Left lung (tissue), 10 donors: ENCODE results near the gene CRAMP1. TPM values are rescaled to one million over a fixed set of nuclear protein-coding genes. Genes with fewer than 3 reads are reported as not detected.
A peak's percentile ranks its signal among the peaks of the same experiment; 100 is the strongest.

ENCODE experiments used
- ATAC-seq: fragments of 200-7000 bp; cut with Tn5 transposase; one replicate; pipeline ENCODE4 v1.9.1; 2020; ENCODE audit warnings: moderate library complexity
- DNase-seq, 4 donors: peaks; one replicate each; pipeline ENCODE4 v3.0.0-alpha.2; 2013 to 2020
- H3K27ac ChIP-seq, 2 donors: fragments of 200-600 bp; sonication (generic) in 1 of 2; one replicate each; pipeline versions ENCODE4 v1.5.0 to v1.8.0; 2020 to 2021
- H3K27me3 ChIP-seq, 2 donors: fragments of 200-600 bp; sonication (generic) in 1 of 2; one replicate each; pipeline versions ENCODE4 v1.5.0 to v1.8.0; 2020 to 2021
- H3K36me3 ChIP-seq, 2 donors: fragments of 200-600 bp; sonication (generic) in 1 of 2; one replicate each; pipeline versions ENCODE4 v1.5.0 to v1.8.0; 2020 to 2021
- H3K4me1 ChIP-seq, 2 donors: fragments of 200-600 bp; one replicate each; pipeline ENCODE4 v1.8.0; 2021
- H3K4me3 ChIP-seq, 2 donors: fragments of 200-600 bp; sonication (generic) in 1 of 2; one replicate each; pipeline versions ENCODE4 v1.5.0 to v1.8.0; 2020 to 2021; ENCODE audit warnings: mild to moderate bottlenecking in 1 of 2
- H3K9me3 ChIP-seq, 2 donors: fragments of 200-600 bp; sonication (generic) in 1 of 2; one replicate each; pipeline versions ENCODE4 v1.5.0 to v1.8.0; 2020 to 2021
- CTCF ChIP-seq, 2 donors: fragments of 200-600 bp; sonication (generic) in 1 of 2; IDR thresholded peaks; one replicate each; pipeline versions ENCODE4 v1.5.0 to v1.8.0; 2021; ENCODE audit warnings: antibody characterized with exemption in 2 of 2
- intact Hi-C, 2 donors: fragments of 100-400 bp; cut with DNase I; formaldehyde crosslinking; loops; one replicate each; pipeline versions ENCODE4 v1.11.2 to v1.14.2; 2022
- polyA plus RNA-seq, 6 donors: library from polyadenylated mRNA; unstranded; fragments of 120-200 nt; gene quantifications; one replicate each; pipeline ENCODE4 v1.2.1, GENCODE V29; 2013; ENCODE audit not compliant: insufficient read length in 6 of 6
- total RNA-seq, 2 donors: library from RNA; stranded (reverse); fragmentation: NEBNext Ultra II Directional; extraction: Animal tissue kit (Norgen Biotek cat#: 25700); gene quantifications; one replicate each; pipeline ENCODE4 v1.2.1, GENCODE V29; 2021
- donor health status: DM: no; HTN: yes; CAD: no.
- donor health status: DM: no; HTN: no; CAD: no.

The CRAMP1 gene
- total and polyA plus RNA-seq, 8 donors: 17.3 to 33.0 (median 26.4) TPM

- ATAC-seq: no peak
- Histone ChIP-seq H3K27ac (no peak overlapping the region), H3K36me3 (peaks cover 0 to 97% of the 10 kb centered on the region in 2 donors), H3K4me1 (no peaks in the 10 kb centered on the region), H3K4me3 (no peak overlapping the region), H3K9me3 (no peaks in the 10 kb centered on the region), H3K27me3 (no peaks in the 10 kb centered on the region)
- peak in 1 of 4 donors; percentile 59 for DNase-seq
- TF ChIP-seq CTCF (IDR thresholded peaks at IDR 0.05): no peak
- intact Hi-C loops: no loop called here
Measured at GRCh38 chr16:1665829-1666228, 53.7 kb downstream of the CRAMP1 start.

DNA sequence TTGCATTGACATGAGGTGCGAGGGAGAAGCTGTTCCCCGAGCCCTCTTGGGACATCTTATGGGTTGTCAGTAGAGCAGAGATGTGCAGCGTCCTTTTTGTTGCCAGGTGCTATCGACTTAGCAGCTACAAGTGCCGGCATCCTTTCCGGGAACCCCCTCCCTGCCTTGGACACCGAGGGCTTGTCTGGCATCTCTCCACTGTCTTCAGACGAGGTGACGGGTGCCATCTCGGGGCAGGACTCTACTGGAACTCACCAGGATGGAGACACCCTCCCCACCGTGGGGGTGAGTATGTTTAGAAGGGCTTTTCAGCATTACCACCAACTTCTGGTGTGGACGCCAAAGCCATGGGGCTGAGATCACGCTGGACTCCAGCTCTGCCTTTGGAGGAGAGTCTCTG, 54.2 kb downstream of the CRAMP1 start:
- Histone ChIP-seq H3K4me3 (no peak overlapping the region), H3K27ac (no peak overlapping the region), H3K4me1 (no peaks in the 10 kb centered on the region), H3K9me3 (no peaks in the 10 kb centered on the region), H3K27me3 (no peaks in the 10 kb centered on the region), H3K36me3 (peaks cover 0 to 99% of the 10 kb centered on the region in 2 donors)
- no peak for TF ChIP-seq CTCF (IDR thresholded peaks at IDR 0.05)
- DNase-seq: peak in 1 of 4 donors; percentile 40
- intact Hi-C loops: no loop called here
- no peak for ATAC-seq

GRCh38 chr16:1667271-1667670, 55.1 kb downstream of the CRAMP1 start:
- intact Hi-C loops: no loop called here
- no peak for TF ChIP-seq CTCF (IDR thresholded peaks at IDR 0.05)
- no peak for ATAC-seq
- H3K9me3 ChIP-seq: no peaks in the 10 kb centered on the region
- H3K4me3 ChIP-seq: no peak overlapping the region
- H3K4me1 ChIP-seq: no peaks in the 10 kb centered on the region
- peak in 1 of 4 donors; percentile 10 for DNase-seq
- no peaks in the 10 kb centered on the region for H3K27me3 ChIP-seq
- H3K27ac ChIP-seq: no peak overlapping the region
- peaks cover 0 to 100% of the 10 kb centered on the region in 2 donors for H3K36me3 ChIP-seq

DNA sequence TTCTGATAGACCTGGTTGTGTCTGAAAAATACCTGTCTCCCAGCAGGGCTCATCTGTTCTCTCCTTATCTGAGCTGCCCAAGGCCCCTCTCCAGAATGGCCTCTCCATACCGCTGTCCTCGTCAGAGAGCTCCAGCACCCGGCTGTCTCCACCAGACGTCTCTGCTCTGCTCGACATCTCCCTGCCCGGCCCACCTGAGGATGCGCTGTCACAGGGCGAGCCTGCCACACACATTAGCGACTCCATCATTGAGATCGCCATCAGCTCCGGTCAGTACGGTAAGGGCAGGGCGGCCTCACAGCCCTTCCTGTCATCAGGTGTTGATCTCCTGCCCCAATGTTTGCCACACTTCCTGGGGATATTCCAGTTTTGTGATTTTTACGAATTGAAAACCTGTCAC, 55.8 kb downstream of the CRAMP1 start:
- no peak overlapping the region for H3K27ac ChIP-seq
- peaks cover 0 to 100% of the 10 kb centered on the region in 2 donors for H3K36me3 ChIP-seq
- H3K4me3 ChIP-seq: no peak overlapping the region
- H3K9me3 ChIP-seq: no peaks in the 10 kb centered on the region
- no peaks in the 10 kb centered on the region for H3K27me3 ChIP-seq
- intact Hi-C loops: no loop called here
- no peak for TF ChIP-seq CTCF (IDR thresholded peaks at IDR 0.05)
- H3K4me1 ChIP-seq: no peaks in the 10 kb centered on the region
- no peak for ATAC-seq
- DNase-seq: peak in 1 of 4 donors; percentile 53

DNA sequence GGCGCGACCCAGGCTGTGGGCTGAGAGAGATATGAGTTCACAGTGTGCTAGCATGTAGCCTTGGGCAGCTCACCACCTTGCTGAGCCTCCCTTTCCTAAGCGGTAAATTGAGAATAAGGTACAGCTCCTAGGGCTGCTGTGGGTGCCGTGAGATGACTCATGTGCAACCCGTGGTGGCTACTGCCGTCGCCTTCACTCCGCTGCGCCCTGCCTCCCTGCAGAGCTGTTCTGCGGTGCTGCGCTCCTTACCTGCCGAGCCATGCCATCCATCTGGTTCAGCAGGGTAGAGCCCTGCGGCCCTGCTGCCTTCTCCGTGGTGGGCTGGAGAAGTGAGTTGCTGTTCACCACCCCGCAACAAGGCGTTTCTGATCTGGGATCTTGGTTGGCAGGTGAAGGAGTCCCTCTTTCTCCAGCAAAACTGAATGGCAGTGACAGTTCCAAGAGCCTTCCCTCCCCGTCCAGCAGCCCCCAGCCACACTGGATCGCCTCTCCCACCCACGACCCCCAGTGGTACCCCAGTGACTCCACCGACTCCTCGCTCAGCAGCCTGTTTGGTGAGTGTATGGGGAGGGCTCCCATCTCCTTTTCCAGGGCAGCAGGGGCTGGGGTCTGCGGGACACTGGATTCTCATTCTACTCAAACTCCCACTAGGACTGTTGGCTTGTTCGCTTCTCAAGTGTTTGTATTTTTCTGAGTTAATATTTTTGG, 56.6 kb downstream of the CRAMP1 start:
- intact Hi-C loops: no loop called here
- H3K36me3 ChIP-seq: peaks cover 0 to 97% of the 10 kb centered on the region in 2 donors
- no peak for TF ChIP-seq CTCF (IDR thresholded peaks at IDR 0.05)

More for the DNA sequence above, 56.6 kb downstream of the CRAMP1 start:
- Histone ChIP-seq H3K4me3 (no peak overlapping the region), H3K27ac (no peak overlapping the region), H3K9me3 (no peaks in the 10 kb centered on the region), H3K27me3 (no peaks in the 10 kb centered on the region), H3K4me1 (no peaks in the 10 kb centered on the region)
- DNase-seq: peak in 1 of 4 donors; percentile 41
- no peak for ATAC-seq
